PFSK-1 (cell line): ENCODE data around the gene BRSK2.

Experiments used
- POLR2AphosphoS5 ChIP-seq: IDR thresholded peaks from 2 replicates; pipeline ENCODE4 v1.6.1; 2012; ENCODE audit warnings: low read depth, mild to moderate bottlenecking, control low read depth, low read length, moderate library complexity
- TF ChIP-seq, protein P1 (sequence below), 2 experiments: IDR thresholded peaks; 2 replicates each; pipeline versions ENCODE4 v1.6.1 to v1.8.0; 2011 to 2012; ENCODE audit warnings: low read depth in 2 of 2, low read length in 2 of 2, control low read depth in 1 of 2, inconsistent platforms in 1 of 2, mild to moderate bottlenecking in 1 of 2, moderate library complexity in 1 of 2; ENCODE audit not compliant: insufficient read depth in 1 of 2

DNA sequence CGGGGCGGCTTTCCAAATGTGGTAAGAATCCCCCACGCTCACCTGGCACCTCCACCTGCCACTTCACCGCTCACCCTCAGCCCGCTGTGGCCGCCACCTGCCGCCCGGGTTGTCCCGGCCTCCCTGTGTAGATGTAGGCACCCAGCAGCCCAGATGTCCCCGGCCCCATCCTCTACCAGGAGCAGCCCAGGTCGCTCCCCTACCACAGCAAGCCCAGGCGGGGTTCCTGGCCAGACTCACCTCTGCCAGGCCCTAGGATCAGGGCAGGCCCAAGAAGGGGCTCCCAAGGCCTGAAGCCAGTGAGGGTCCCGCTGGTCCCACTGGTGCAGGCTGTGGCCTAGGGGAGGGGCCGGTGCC, 69.5 kb downstream of the BRSK2 start:
- no peak for TF ChIP-seq POLR2AphosphoS5
- TF ChIP-seq, protein P1, sequence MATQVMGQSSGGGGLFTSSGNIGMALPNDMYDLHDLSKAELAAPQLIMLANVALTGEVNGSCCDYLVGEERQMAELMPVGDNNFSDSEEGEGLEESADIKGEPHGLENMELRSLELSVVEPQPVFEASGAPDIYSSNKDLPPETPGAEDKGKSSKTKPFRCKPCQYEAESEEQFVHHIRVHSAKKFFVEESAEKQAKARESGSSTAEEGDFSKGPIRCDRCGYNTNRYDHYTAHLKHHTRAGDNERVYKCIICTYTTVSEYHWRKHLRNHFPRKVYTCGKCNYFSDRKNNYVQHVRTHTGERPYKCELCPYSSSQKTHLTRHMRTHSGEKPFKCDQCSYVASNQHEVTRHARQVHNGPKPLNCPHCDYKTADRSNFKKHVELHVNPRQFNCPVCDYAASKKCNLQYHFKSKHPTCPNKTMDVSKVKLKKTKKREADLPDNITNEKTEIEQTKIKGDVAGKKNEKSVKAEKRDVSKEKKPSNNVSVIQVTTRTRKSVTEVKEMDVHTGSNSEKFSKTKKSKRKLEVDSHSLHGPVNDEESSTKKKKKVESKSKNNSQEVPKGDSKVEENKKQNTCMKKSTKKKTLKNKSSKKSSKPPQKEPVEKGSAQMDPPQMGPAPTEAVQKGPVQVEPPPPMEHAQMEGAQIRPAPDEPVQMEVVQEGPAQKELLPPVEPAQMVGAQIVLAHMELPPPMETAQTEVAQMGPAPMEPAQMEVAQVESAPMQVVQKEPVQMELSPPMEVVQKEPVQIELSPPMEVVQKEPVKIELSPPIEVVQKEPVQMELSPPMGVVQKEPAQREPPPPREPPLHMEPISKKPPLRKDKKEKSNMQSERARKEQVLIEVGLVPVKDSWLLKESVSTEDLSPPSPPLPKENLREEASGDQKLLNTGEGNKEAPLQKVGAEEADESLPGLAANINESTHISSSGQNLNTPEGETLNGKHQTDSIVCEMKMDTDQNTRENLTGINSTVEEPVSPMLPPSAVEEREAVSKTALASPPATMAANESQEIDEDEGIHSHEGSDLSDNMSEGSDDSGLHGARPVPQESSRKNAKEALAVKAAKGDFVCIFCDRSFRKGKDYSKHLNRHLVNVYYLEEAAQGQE (IDR thresholded peaks at IDR 0.05; ENCODE audit: insufficient read depth in 1 of 2, low read depth in 2 of 2, low read length in 2 of 2), result no peak
